C4-2B (cell line): Measurements from ENCODE around the gene PLXNA4.
"Not testable (repeated sequence)": the region's sequence is repeated elsewhere in the genome, so short reads cannot be mapped to it uniquely, and the experiment has no call there.

Experiments
- H3K27ac ChIP-seq: fragments of 450-650 bp; 2 replicates; pipeline ENCODE4 v1.5.1; 2017
- ZFX ChIP-seq: fragments of 450-650 bp; IDR thresholded peaks from 2 replicates; pipeline ENCODE4 v1.6.1; 2017
- TF ChIP-seq, protein P1 (sequence below): fragments of 450-650 bp; conservative IDR thresholded peaks from 2 replicates; pipeline ENCODE4 v1.5.1; 2017; ENCODE audit warnings: mild to moderate bottlenecking

The PLXNA4 gene

DNA sequence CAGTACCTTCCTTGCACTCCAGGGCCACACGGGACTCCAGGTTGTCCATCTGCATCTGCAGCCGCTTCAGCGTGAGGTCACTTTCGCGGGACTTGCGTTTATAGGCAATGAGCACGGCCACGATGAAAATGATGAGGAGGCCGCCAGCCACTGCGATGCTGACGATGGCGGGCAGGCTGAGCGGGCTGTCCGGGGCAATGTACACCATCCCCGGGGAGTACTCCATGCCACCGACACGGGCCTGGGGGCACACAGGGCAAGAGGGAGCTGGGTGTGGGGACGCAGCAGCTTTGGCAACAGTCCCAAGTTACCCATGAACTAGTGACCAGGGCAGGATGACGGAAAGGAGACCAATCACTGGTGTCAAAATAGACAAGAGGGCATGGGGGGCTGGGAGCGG lies 396.6 kb downstream of the PLXNA4 start:
- H3K27ac ChIP-seq: no peak overlapping the region
- TF ChIP-seq ZFX: no peak
- TF ChIP-seq, protein P1, sequence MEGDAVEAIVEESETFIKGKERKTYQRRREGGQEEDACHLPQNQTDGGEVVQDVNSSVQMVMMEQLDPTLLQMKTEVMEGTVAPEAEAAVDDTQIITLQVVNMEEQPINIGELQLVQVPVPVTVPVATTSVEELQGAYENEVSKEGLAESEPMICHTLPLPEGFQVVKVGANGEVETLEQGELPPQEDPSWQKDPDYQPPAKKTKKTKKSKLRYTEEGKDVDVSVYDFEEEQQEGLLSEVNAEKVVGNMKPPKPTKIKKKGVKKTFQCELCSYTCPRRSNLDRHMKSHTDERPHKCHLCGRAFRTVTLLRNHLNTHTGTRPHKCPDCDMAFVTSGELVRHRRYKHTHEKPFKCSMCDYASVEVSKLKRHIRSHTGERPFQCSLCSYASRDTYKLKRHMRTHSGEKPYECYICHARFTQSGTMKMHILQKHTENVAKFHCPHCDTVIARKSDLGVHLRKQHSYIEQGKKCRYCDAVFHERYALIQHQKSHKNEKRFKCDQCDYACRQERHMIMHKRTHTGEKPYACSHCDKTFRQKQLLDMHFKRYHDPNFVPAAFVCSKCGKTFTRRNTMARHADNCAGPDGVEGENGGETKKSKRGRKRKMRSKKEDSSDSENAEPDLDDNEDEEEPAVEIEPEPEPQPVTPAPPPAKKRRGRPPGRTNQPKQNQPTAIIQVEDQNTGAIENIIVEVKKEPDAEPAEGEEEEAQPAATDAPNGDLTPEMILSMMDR: no peak

DNA sequence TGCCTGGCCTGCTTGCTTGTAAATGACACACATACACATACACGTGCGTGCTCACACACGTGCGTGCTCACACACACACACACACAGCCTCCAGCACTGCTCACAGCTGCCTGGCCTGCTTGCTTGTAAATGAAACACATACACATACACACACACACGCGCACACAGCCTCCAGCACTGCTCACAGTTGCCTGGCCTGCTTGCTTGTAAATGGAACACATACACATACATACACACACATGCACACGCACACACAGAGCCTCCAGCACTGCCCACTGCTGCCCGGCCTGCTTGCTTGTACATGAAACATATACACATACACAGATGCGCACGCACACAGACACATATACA lies 397.2 kb downstream of the PLXNA4 start:
- no peak overlapping the region for H3K27ac ChIP-seq
- TF ChIP-seq, protein P1: no peak
- no peak for TF ChIP-seq ZFX

DNA sequence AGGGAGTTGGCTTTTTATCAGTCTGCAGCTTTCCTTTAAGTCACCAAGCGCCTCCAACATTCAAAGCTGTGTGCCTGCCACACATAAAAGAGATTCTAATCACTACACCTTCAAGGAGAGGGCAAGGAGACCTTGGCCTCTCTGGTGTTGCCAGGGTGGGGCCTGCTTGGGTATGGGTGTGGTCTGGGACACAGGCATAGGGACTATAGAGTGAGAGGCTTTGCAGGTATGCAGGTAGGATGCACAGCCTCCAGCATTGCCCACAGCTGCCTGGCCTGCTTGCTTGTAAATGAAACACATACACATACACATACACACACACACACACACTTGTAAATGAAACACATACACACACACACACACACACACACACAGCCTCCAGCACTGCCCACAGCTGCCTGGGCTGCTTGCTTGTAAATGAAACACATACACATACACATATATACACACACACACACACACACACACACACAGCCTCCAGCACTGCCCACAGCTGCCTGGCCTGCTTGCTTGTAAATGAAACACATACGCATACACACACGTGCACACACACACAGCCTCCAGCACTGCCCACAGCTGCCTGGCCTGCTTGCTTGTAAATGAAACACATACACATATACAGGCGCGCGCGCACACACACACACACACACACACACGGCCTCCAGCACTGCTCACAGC lies 397.7 kb downstream of the PLXNA4 start:
- H3K27ac ChIP-seq: not testable (repeated sequence)

DNA sequence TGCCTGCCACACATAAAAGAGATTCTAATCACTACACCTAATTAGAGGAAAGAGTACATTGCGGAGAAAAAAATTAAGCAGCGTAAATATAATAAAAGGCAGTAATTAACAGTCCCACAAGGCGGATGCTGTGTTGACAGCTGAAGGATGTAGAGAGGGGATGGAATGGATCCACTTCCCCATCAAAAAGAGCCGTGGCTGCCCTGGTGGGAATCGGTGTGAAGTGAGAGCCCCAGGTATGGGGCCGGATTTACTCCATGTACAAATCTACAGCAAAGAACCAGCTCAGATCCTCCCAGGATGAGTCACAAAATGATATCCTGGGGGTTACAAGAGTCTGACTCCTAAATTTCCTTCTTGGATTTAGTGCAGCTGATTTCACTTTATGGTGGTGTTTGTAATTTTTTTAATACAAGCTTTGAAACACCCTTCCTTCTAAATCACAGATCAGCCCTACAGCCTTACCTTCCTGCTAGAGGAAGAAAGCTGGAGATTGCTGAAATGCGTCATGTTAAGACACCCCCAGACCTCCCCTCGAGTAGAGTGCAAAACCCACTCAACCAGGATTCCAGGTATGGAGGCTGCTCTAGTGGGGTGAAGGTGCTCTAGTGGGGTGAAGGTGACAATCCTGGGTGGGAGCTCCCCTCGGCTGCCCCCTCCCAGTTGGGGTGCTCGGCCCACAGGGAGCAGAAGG lies 398.4 kb downstream of the PLXNA4 start:
- no peak for TF ChIP-seq ZFX
- TF ChIP-seq, protein P1: no peak
- no peak overlapping the region for H3K27ac ChIP-seq

DNA sequence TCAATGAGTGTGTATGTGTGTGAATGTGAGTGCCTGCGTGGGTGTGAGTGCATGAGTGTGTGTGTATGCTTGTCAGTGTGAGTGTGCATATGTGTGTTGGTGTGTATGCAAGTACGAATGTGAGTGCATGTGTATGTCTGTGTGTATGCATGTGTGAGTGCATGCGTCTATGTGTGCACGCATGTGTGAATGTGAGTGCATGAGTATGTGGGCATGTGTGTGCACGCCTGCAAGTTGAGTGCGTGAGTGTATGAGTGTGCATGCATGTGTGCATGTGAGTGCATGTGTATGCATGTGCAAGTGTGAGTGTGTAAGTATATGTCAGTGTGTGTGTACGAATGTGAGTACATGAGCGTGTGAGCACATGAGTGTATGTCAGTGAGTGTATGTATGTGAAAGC lies 399.6 kb downstream of the PLXNA4 start:
- H3K27ac ChIP-seq: no peak overlapping the region
- TF ChIP-seq ZFX: no peak

DNA sequence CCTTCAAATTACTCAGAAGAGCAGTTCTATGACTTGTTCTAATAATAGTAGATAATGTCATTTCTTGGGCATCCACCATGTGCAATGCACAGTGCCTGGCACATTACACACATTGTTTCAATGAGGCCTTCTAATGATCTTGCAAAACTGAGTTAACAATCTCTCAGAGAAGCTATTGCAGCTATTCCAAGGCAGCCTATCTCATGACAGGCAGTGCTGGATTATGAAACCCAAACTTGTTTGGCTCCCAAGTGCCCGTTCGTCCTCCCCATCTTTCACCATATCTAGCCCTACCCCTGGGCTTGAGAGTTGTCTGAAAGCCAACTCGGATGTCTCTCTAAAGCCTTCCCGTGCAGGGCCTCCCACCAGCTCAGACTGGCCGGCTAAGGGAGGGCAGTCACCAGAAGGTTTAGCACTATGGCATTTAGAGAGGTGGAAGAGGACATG lies 405.1 kb downstream of the PLXNA4 start:
- H3K27ac ChIP-seq: no peak overlapping the region
- TF ChIP-seq, protein P1: no peak
- no peak for TF ChIP-seq ZFX

DNA sequence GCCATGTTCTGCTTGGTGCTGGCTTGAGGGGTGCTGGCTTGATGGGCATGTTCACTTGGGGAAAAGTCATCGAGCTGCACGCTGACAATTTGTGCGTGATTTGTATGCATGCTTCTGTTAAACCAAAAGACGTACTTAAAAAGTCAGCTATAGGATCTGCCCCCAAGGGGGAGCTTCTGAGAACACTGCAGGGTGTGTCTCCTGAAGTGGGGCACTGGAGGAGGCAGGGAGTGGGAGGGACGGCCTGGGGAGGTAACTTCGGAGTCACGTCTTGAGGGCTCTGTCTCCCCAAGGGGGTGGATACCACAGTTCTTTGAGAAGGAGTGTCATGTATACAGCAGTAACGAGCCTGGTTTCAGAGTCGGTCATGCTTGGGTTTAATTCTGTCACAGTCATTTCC lies 406.5 kb downstream of the PLXNA4 start:
- no peak overlapping the region for H3K27ac ChIP-seq
- TF ChIP-seq, protein P1: no peak
- TF ChIP-seq ZFX: no peak

DNA sequence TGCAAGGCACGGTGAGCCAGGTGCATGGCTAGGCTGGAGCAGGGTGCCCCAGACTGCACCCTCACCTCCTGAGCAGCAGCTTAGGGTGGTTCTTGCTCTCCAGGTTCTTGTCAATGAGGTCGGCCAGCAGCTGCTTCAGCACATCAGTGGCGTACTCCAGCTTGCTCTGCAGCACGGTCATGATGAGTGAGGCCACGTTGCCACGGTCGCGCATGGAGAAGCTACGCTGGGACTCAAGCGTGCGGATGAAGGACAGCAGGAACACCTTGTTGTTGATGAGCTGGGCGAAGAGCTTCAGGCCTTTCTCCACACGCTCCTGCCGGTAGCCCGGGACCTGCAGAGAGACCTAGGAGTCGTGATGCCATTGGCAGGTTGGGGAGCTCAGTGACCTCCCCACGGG lies 408.0 kb downstream of the PLXNA4 start:
- no peak overlapping the region for H3K27ac ChIP-seq
- TF ChIP-seq ZFX: no peak
- TF ChIP-seq, protein P1: no peak

DNA sequence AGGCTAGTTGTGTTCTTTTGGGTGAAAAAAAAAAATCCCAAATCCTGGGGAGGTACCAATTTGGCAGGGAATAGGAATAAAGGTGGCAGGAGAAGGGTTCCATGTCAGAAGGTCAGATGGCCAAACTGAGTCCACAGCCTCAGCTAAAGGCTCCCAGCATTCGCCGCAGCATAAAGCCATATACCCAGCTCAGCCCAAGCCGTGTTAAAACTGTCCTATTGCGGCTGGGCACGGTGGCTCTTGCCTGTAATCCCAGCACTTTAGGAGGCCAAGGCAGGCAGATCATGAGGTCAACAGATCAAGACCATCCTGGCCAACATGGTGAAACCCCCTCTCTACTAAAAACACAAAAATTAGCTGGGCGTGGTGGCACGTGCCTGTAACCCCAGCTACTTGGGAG lies 410.6 kb downstream of the PLXNA4 start:
- not testable (repeated sequence) for H3K27ac ChIP-seq
